B cell (primary cell): Measurements from ENCODE around the gene SPATA19. TPM values are rescaled to one million over a fixed set of nuclear protein-coding genes. Genes with fewer than 3 reads are reported as not detected.

Experiments used
- ATAC-seq: fragments of 200-7000 bp; cut with Tn5 transposase; one replicate; pipeline ENCODE4 v1.10.0; 2021; ENCODE audit warnings: low read depth, mild to moderate bottlenecking, moderate number of reproducible peaks, moderate library complexity
- CTCF ChIA-PET: fragments of 350-600 bp; sonication (Branson Sonifier 250); formaldehyde crosslinking; loops from one replicate; lab custom pipeline; 2021; ENCODE audit warnings: antibody characterized with exemption, inconsistent platforms; lab: Charles Lee
- POLR2A ChIA-PET: fragments of 350-600 bp; sonication (Branson Sonifier 250); formaldehyde crosslinking; loops from one replicate; lab custom pipeline; 2021; ENCODE audit warnings: antibody characterized with exemption; lab: Charles Lee
- DNase-seq: peaks from one replicate; pipeline ENCODE4 v3.0.0; 2013
- H2AFZ ChIP-seq: 2 replicates; pipeline ENCODE4 v1.6.1; 2012; ENCODE audit warnings: mild to moderate bottlenecking, low read depth, low read length; ENCODE audit not compliant: insufficient read depth, poor library complexity, severe bottlenecking
- H3K27ac ChIP-seq, 2 donors: 1 replicate in 1 of 2; 2 replicates in 1 of 2; pipeline ENCODE4 v1.5.1; 2012 to 2013; ENCODE audit warnings: low read length in 2 of 2, mild to moderate bottlenecking in 2 of 2, moderate library complexity in 1 of 2
- H3K27me3 ChIP-seq, 4 experiments: fragments of 200-600 bp in 1 of 4; sonication (generic) in 1 of 4; replicated peaks in 1 of 4; 1 replicate in 2 of 4; 2 replicates in 2 of 4; pipeline versions ENCODE4 v1.6.1 to v1.7.0; 2013 to 2016; ENCODE audit warnings: low read length in 3 of 4, mild to moderate bottlenecking in 2 of 4, mixed read lengths in 1 of 4, moderate library complexity in 1 of 4; ENCODE audit not compliant: insufficient read depth in 4 of 4, control insufficient read depth in 3 of 4; ENCODE audit errors: control extremely low read depth in 1 of 4
- H3K36me3 ChIP-seq, 2 experiments: replicated peaks in 1 of 2; 1 replicate in 1 of 2; 2 replicates in 1 of 2; pipeline versions ENCODE4 v1.6.1 to v1.7.1; 2013; ENCODE audit warnings: low read length in 1 of 2; ENCODE audit not compliant: insufficient read depth in 2 of 2, control insufficient read depth in 1 of 2; ENCODE audit errors: control extremely low read depth in 1 of 2, extremely low read depth in 1 of 2
- H3K4me1 ChIP-seq, 2 donors: fragments of 200-600 bp in 1 of 2; sonication (generic) in 1 of 2; 1 replicate in 1 of 2; 2 replicates in 1 of 2; pipeline versions ENCODE4 v1.5.1 to v1.6.1; 2013 to 2017; ENCODE audit warnings: low read length in 2 of 2; ENCODE audit not compliant: control insufficient read depth in 2 of 2, insufficient read depth in 2 of 2
- H3K4me2 ChIP-seq: replicated peaks from 2 replicates; pipeline ENCODE3; 2012; ENCODE audit warnings: mild to moderate bottlenecking, low read depth, low read length; ENCODE audit not compliant: poor library complexity, severe bottlenecking
- H3K4me3 ChIP-seq, 5 experiments: fragments of 200-600 bp in 1 of 5; sonication (generic) in 1 of 5; 1 replicate in 3 of 5; 2 replicates in 2 of 5; pipeline versions ENCODE4 v1.5.1 to v1.7.0; 2011 to 2016; ENCODE audit warnings: low read length in 4 of 5, mild to moderate bottlenecking in 4 of 5, low read depth in 2 of 5, control low read depth in 1 of 5, moderate library complexity in 1 of 5; ENCODE audit not compliant: insufficient read depth in 1 of 5; ENCODE audit errors: control extremely low read depth in 1 of 5, extremely low read depth in 1 of 5
- H3K79me2 ChIP-seq: fragments of 200-600 bp; sonication (generic); one replicate; pipeline ENCODE4 v1.6.0; 2016; ENCODE audit warnings: low read length; ENCODE audit not compliant: control insufficient read depth, insufficient read depth
- H3K9ac ChIP-seq: fragments of 200-600 bp; sonication (generic); 2 replicates; pipeline ENCODE4 v1.6.1; 2017; ENCODE audit warnings: mild to moderate bottlenecking, low read length, moderate library complexity
- H3K9me3 ChIP-seq, 3 donors: one replicate each; pipeline versions ENCODE4 v1.6.1 to v1.7.1; 2013; ENCODE audit warnings: low read length in 2 of 3; ENCODE audit not compliant: control insufficient read depth in 2 of 3, insufficient read depth in 1 of 3; ENCODE audit errors: control extremely low read depth in 1 of 3
- H4K20me1 ChIP-seq: 2 replicates; pipeline ENCODE4 v1.6.0; 2012; ENCODE audit warnings: mild to moderate bottlenecking, low read length; ENCODE audit not compliant: insufficient read depth, control insufficient read depth, poor library complexity, severe bottlenecking
- H3K27ac Mint-ChIP-seq: one replicate; pipeline ENCODE4 v1.8.0; 2021; ENCODE audit warnings: mixed read lengths
- H3K27me3 Mint-ChIP-seq: one replicate; pipeline ENCODE4 v1.8.0; 2021; ENCODE audit warnings: mixed read lengths
- H3K4me1 Mint-ChIP-seq: one replicate; pipeline ENCODE4 v1.8.0; 2021; ENCODE audit warnings: mixed read lengths
- H3K4me3 Mint-ChIP-seq: one replicate; pipeline ENCODE4 v1.8.0; 2021; ENCODE audit warnings: mixed read lengths
- H3K9me3 Mint-ChIP-seq: one replicate; pipeline ENCODE4 v1.8.0; 2022; ENCODE audit warnings: mixed read lengths; ENCODE audit not compliant: insufficient read depth
- CTCF ChIP-seq: fragments of 200-600 bp; IDR thresholded peaks from one replicate; pipeline ENCODE4 v1.8.0; 2022; ENCODE audit warnings: antibody characterized with exemption, mild to moderate bottlenecking
- EZH2 ChIP-seq: IDR thresholded peaks from 2 replicates; pipeline ENCODE4 v1.6.1; 2012; ENCODE audit warnings: borderline replicate concordance, low read depth, mild to moderate bottlenecking, moderate library complexity, low read length; ENCODE audit not compliant: insufficient read depth, poor library complexity, severe bottlenecking
- WGBS: methylation state at CpG from one replicate; pipeline ENCODE4 v1.1.5; 2013; ENCODE audit warnings: missing lambda C conversion rate; ENCODE audit not compliant: insufficient coverage; 5-methylcytosine and 5-hydroxymethylcytosine counted together
- intact Hi-C: fragments of 100-400 bp; cut with micrococcal nuclease; formaldehyde crosslinking; loops from one replicate; pipeline ENCODE4 v1.10.0; 2022
- polyA plus RNA-seq: library from polyadenylated mRNA; depleted of rRNA; stranded (reverse); fragments of >200 nt; gene quantifications from 2 replicates; pipeline ENCODE4 v1.2.3, GENCODE V29; 2012
- total RNA-seq, 2 donors: library from RNA; stranded (reverse); fragments of 120-200 nt in 1 of 2; gene quantifications; 1 replicate in 1 of 2; 2 replicates in 1 of 2; pipeline versions ENCODE4 v1.2.3 to v1.2.4, GENCODE V29; 2013 to 2022

The SPATA19 gene
- total and polyA plus RNA-seq, 2 donors (not counting 1 experiment from before 2014, with no cell fraction given), result not detected

GRCh38 chr11:133833898-133834681 lies 11.2 kb downstream of the SPATA19 start:
- H3K27ac Mint-ChIP-seq, result no peak overlapping the region
- no peaks in the 10 kb centered on the region for H3K9me3 Mint-ChIP-seq
- DNase-seq (no peak), ATAC-seq (no peak)
- CTCF ChIA-PET, result interaction anchor here (0.9 kb wide), 1 partner anchor 699 kb away, joined by 3 read pairs; no protein-coding TSS in a partner anchor
- intact Hi-C loops, result loop anchor here (10.0 kb wide), 1 partner anchor 699 kb away; no protein-coding TSS in a partner anchor
- no peaks in the 10 kb centered on the region for H3K4me1 Mint-ChIP-seq
- POLR2A ChIA-PET, result no interaction called here
- TF ChIP-seq EZH2, result no peak
- TF ChIP-seq CTCF, result no peak
- 90% methylated on average over 16 of the region's 17 CpGs for WGBS
- Histone ChIP-seq H3K9ac (no peak overlapping the region), H3K4me3 (no peak overlapping the region), H3K9me3 (peaks cover 0 to 11% (median 0%) of the 10 kb centered on the region in 3 donors), H2AFZ (no peak overlapping the region), H4K20me1 (no peaks in the 10 kb centered on the region), H3K79me2 (no peaks in the 10 kb centered on the region), H3K27me3 (peaks cover 0 to 2% (median 0%) of the 10 kb centered on the region in 4 experiments), H3K36me3 (no peaks in the 10 kb centered on the region), H3K4me1 (no peaks in the 10 kb centered on the region), H3K27ac (no peak overlapping the region), H3K4me2 (no peak overlapping the region)
- H3K4me3 Mint-ChIP-seq, result no peak overlapping the region
- no peaks in the 10 kb centered on the region for H3K27me3 Mint-ChIP-seq
